NCI-H1417 treated with DMSO at 0.1 percent for 48 hours (cell line): Measurements from ENCODE around the gene S1PR4.
"Not testable (repeated sequence)": the region's sequence is repeated elsewhere in the genome, so short reads cannot be mapped to it uniquely, and the experiment has no call there.

Experiments
- DNase-seq: peaks from one replicate; lab custom pipeline; 2025; lab: John Stamatoyannopoulos, UW

S1PR4 gene

DNA sequence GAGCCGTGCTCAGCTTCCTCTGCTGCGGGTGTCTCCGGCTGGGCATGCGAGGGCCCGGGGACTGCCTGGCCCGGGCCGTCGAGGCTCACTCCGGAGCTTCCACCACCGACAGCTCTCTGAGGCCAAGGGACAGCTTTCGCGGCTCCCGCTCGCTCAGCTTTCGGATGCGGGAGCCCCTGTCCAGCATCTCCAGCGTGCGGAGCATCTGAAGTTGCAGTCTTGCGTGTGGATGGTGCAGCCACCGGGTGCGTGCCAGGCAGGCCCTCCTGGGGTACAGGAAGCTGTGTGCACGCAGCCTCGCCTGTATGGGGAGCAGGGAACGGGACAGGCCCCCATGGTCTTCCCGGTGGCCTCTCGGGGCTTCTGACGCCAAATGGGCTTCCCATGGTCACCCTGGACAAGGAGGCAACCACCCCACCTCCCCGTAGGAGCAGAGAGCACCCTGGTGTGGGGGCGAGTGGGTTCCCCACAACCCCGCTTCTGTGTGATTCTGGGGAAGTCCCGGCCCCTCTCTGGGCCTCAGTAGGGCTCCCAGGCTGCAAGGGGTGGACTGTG lies 1.2 kb downstream of the S1PR4 start:
- DNase-seq = no peak

DNA sequence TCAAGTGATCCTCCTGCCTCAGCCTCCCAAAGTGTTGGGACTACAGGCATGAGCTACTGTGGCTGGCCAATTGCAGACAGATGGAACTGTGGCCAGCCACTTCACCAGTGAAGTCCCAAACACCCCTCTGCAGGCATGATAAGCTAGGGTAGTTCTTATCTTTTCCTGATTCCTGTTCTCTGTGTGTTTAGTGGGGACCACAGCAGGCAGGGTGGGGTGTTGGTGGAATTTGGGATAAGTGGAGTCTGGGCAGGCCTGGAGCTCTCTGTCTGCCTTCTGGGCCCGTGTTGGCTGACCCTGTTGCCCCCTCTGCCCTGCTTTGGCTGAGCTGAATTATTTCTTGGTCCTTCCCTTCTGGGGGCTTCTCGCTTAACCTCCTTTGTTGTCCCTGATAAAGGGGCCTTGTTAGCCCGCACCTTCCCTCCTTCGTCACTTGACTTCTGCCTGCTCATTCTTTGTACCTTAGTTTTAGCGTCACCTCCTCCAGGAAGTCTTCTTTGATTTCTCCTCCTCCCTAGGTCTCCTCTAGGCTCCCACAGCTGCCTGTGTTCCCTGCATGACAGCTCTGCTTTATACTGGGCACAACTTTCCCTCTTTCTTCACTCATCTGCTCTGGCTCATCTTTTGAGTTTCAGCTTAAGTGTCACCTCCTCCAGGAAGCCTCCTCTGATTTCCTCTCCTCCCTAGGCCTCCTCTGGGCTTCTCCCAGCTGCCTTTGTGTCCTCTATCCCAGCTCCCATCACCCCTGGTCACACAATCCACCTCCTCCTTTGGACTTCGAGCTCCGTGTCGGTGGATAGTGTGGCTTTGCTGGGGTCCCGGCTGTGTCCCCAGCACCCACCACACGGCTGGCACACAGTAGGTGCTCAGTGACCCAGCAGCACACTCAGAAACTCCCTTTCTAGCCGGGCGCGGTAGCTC lies 5.4 kb downstream of the S1PR4 start:
- DNase-seq = no peak

DNA sequence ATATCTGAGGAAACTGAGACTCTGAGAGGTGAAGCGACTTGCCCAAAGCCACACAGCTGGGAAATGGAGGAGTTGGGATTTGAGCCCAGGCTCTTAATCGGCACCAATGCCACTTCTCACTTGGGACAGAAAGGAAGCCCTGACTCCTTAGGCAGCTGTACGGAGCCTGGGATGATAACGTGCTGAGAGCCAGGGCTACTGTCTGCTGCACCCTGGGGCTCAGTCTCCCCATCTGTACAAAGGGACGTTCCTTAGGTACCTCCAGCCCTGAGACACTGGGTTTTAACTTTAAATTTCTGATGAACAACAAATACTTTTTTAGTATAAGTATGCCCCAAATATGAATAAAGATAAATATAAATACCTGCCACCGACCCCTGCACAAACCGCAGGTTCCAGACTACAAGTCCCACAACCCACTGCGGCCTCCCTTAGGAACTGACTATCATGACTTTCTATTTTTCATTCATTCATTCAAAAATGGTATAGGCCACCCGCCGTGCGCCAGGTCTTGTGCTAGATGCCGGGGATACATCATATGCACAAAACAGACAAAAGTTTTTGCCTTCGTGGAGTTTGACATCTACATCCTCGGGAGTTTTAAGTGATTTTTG lies 6.4 kb downstream of the S1PR4 start:
- DNase-seq = no peak

DNA sequence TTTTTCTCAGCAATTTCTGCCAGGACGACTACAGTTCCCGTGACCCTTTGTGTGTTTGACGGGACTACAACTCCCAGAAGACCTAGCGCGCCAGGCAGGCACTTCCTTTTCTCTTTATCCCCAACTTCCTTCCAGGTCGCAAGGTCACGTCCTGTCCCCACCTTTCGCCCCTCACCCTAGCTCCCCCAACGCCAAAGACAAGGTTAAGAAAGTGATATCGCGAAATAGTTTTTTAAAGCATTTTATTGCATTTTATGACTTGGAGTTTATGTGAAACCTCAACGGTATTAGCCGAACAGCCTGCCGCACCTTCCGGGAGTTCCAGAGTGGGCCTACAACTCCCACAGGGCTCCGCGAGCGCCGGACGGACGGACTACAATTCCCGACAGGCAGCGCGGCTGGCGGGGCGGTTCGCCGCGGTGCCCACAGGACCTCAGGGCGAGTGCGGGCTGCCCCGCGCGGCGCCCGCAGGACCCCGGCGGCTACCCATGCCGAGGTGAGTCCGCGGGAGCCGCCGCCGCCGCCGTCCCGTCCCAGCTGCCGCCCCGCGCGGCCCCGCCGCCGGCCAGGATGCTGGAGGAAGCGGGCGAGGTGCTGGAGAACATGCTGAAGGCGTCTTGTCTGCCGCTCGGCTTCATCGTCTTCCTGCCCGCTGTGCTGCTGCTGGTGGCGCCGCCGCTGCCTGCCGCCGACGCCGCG lies 7.0 kb downstream of the S1PR4 start, which contains the start of gene NCLN:
Gene NCLN (plus strand): TSS at position 470 of the 699 bp plus-strand sequence. CDS start 101 bp downstream, at position 571.
- DNase-seq = peak; percentile 99

DNA sequence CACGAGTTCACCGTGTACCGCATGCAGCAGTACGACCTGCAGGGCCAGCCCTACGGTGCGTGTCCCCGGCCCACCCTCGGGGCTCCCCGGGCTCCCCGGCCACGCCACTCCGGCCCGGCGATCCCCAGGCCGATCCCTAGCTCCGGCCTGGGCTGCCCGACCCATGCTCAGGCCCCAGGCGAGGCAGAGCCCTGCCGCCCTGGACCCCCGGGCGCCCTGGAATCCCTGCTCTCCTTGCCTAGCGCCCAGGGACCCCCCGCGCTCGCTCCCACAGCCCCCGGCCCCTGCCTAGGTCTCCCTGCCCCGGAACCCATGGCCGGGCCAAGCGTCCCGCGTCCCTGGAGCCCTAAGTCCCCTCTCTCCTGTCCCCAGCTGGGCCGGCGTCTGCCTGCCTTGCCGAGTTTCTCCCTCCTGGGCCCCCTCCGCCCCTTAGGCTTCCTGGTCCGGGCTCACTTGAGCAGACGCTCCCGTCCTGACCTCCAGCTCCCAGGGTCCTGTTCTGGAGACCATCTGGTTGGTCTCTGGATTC lies 7.7 kb downstream of the S1PR4 start:
- DNase-seq = no peak

DNA sequence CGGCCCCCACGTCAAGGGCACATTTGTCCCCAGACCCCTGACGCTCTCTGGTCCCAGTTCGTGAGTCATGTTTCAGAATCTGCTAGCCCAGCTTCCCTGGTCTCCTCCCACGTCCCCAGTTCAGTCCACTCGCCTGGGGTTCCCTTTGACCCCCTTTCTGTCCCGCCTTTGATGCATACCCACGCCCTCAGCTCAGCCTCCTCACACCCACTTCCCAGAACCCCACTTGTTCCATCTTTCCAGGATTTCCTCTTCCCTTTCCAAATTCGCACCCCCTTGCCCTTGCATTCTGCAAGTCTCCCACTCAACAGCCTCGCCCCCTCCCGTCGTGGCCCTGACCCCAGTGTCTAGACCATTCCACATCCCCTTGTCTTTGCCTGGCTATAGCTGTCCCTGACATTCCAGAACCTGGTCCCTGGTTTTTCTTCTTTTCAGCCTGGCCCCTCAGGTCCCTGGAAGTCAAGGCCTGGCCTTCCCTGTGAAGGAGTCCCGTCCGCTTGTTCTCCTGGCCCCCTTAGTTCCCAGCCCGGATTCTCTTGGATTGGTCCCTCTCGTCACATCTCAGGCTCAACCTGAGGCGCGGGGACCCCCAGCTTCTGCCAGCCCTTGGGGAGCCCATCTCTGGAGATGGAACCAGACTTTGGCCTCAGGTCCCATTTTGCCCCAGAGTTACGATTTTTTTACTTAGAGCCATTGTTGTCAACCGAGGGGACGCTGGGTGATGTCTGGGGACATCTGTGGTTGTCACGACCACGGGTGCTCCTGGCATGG lies 8.5 kb downstream of the S1PR4 start:
- DNase-seq = no peak

DNA sequence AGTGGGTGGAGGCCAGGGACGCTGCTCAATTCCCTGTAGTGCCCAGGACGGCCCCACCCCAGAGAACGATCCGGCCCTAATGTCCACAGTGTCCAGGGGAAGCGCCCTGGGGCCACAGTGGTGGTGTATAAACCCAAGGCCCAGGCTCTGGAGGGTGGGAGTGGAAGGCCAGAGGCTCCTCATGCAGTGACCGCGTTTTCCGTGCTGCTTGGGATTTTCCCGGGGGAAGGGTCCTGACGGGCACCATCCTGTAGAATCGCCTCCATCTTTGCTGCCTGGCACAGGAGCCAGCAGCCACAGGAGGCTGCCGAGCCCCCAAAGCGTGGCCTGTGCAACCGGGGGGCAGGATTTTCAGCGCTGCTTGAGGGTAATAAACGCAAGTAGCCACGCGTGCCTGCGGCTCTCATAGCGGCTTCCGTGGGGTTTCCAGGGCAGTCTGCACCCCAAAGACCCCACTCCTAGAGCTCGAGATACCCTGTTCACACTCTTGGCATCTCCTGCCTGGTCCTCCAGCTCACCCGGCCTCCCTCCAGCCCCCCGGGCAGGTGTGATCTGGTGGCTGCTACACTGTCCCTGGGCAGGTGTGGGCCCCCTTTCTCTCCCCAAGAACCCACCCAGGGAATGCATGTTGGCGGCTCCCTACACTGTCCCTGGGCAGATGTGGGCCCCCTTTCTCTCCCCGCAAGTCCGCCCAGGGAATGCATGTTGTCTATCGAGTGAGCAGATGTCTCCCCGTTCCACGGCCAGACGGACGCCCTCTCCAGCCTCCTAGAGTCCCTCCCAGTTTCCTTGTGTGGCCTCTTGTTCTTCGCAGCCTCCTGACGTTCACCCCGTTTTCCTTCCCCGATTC lies 9.3 kb downstream of the S1PR4 start:
- DNase-seq = no peak

DNA sequence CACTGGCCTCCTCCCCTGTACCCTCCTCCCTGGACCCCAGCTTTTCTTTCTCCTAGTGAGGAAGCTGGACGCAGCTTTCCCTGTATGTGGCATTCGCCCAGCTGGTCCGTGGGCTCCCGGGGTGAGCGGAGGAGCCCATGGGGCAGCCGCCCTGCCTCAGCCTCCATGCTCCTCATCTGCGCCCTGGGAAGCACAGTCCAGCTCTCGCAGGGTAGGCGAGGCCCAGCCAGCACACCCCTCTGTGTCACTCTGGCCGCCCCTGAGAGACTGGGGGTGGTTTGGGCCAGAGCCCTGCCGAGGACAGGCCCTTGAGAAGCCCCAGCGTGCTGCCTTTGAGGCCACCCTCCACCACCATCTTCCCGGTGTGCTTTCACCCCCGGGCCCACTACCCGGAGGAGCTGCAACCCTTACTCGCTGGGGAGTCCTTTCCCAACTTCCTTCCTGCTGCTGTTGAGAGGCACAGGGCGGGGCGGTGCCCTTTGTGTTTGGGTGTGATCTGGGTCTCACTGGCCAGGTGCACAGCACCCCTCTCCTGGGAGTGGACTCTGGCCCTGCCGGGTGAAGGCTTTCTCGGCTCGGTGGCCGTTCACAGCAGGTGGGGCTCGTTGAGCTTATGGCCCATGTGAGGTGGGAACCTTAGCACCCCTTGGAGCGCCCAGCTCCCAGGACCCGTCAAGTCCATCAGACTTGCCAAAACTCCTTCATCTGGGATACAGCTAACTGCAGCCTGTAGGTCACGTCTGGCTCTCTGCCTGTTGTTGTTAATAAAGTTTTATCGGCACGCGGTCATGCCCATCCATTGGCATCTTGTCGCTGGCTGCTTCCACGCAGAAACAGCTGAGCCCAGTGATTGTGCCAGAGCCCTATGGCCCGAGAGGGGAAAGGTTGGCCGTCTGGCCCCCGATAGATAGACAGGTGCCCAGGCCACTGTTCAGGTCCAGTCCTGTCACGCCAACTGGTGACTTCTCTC lies 10.3 kb downstream of the S1PR4 start:
- no peak for DNase-seq

DNA sequence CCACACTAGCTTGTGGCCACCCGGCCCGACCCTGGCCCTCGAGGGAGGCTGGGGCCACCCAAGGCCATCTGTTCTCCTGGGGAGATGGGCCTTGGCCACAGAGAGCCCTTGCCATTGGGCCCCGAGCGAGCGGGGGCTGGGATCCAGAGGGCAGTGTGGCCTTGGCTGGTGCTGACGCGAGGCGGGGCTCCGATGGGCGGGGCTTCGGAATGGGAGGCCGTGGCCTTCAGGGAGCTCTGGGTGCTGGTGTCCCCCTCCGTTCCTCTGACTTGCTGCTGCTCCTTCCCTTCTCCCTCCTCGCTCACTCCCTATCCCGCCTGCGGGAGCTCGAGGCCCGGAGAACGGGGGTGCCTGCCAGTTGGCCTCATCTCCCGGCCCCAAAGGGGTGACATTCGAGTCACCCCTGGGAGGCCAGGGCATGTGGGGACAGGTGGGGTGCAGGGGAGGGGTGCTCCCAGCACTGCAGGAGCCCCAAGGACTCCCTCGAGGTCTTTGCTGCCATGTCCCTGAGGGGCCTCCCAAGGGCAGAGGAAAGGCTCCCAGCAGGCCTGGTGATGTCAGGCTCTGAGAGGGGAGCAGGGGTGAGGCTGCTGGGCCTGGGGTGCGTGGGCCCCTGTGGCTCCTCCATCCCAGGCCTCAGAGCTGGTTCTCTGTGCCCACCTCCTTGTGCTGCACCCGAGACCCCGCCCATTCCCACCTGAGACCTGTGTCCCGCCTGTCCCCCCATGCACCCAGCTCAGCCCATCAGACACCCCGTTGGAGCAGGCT lies 11.3 kb downstream of the S1PR4 start:
- DNase-seq = no peak

DNA sequence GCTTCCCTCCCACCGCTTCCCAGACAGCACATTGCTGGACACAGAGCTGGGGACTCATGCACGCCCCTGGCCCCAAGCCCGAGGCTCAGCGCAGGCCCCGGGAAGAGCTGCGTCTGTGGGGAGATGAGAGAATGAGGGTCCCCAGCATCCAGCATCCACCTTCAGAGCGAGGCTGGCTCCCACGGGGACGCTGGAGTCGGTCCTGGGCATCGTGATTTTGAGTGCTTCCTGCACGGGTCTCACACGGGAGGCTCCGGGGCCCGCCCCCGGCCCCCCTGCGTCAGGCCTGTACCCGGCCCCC lies 11.9 kb downstream of the S1PR4 start:
- DNase-seq = no peak

DNA sequence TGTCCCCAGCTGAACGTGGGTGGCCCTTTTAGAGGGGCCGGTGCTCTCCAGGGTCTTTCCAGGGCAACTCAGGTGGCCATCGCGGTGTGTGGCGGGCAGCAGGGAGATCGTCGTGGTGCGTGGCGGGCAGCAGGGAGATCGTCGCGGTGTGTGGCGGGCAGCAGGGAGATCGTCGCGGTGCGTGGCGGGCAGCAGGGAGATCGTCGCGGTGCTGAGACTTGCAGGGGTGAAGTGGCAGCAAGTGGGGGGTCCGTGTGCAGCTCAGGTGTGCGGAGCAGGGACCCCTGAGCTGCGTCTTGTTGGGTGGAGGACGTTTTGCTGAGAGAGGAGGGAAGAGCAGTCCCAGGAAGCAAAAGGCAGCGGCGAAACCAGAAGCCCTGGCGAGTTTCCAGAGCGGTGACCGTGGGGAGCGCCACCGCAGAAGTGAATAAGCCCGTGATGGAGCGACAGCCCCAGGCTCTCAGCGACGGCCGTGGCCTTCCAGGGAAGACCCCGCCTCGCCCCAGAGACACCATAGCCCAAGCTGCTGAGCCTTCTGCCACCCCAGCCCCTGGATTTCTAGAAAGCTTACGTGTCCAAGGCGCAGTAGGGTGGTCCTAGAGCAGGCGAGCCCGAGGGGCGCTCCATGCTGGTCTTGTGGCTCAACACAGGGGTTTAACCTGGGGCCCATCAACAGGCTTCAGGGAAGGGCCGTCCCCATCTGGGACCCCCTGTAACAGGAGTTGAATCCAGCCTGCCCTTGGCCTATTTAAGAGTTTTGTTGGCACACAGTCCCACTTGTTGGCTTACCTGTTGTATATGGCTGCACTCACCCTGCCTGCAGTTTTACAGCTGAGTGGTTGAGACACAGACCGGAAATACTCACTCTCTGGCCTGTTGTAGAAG lies 12.6 kb downstream of the S1PR4 start:
- no peak for DNase-seq

DNA sequence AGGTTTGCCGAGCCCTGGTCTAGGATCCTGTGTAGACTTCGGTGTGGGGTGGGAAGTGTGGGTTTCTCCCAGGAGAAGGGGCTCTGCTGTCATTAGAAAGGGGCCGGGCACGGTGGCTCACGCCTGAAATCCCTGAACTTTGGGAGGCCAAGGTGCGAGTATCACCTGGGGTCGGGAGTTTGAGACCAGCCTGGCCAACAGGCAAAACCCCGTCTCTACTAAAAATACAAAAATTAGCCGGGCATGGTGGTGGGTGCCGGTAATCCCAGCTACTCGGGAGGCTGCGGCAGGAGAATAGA lies 13.2 kb downstream of the S1PR4 start:
- not testable (repeated sequence) for DNase-seq

DNA sequence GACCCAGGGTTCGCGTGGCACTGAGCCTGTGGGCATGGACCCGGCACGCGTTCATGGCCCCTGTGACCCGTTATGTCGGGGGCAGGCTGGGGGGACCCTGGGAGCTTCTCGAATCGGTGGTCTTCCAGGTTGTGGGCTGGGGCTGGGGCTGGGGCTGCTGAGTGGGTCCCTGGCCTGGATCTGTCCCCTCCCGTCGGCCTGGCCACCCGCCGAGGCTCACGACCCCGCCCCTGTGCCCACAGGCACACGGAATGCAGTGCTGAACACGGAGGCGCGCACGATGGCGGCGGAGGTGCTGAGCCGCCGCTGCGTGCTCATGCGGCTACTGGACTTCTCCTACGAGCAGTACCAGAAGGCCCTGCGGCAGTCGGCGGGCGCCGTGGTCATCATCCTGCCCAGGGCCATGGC lies 13.7 kb downstream of the S1PR4 start:
- no peak for DNase-seq

DNA sequence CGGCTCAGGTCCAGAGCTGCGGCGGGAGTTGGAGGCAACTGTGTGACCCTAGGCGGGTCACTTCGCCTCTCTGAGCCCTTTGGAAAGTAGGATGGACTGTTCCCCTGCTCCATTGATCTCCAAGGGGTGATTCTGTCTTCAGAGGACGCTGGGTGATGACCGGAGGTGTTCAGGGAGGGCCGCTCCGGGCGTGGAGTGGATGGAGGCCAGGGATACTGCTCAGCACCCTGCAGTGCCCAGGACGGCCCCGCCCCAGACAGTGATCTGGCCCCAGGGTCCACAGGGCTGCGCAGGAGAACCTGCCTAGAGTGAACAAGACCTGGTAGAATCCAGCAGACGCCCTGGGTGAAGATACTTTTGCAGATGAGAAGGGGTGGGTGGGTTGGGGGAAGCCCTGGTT lies 14.1 kb downstream of the S1PR4 start:
- no peak for DNase-seq

DNA sequence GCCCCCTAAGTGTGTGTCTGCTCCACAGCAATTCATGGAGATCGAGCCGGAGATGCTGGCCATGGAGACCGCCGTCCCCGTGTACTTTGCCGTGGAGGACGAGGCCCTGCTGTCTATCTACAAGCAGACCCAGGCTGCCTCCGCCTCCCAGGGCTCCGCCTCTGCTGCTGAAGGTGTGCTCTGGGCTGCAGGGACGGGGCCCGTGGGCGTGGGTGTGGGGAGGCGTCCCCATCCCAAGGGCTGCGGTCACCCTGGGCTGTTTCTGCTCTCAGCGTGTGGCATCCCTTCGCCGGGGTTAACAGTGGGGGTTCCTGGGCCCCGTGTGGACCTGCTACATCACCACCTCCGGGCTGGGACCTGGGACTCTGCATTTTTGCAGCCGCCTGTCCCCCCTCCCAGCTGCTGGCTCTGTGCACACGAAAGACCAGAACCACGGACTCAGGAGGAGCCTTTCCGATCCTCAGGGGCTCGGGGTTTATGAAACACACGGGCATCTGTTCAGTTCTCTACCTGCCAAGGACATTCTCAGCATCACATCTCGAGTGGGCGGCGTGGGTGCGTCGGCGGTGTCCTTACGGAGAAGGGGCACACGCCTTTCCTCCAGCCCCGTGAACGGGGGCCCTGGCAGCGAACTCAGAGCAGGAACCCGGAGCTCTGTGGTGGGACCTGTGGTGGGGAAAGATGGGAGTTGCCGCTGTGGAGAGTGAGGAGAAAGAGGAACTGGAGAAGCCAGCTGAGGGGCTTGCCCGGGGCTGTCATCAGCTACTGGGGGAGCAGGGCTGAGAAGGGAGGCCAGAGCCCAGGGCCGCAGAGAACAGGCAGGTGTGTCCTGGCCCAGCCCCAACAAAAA lies 14.9 kb downstream of the S1PR4 start:
- no peak for DNase-seq

DNA sequence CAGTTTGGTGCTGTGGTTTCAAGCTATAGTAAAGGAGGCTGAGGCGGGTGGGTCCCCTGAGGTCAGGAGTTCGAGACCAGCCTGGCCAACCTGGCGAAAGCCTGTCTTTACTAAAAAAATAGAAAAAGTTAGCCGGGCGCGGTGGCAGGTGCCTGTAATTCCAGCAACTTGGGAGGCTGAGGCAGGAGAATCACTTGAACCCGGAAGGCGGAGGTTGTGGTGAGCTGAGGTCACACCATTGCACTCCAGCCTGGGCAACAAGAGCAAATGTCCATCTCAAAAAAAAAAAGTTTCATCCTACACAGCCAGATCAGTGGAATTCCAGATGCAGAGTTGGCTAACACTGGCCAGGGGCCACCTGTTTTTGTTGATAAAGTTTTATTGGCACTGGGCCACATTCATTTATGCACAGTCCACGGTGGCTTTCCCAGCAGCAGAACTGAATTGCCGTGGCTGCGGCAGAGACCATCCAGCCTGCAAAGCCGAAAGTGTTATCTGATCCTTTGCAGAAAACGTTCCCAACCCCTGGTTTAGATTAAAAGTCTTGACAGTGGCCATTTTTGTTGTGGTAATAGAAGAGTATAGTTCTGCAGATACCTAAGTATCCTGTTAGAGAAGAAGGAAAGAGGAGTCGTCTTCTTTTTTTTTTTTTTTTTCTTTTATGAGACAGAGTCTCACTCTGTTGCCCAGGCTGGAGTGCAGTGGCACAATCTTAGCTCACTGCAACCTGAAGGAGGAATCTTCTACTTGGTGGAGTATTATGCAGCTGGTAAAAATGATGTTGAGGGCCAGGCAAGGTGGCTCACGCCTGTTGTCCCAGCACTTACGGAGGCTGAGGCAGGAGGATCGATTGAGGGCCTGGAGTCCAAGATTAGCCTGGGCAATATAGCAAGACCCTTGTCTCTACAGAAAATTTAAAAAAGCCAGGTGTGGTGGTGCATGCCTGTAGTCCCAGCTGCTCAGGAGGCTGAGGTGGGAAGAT lies 15.8 kb downstream of the S1PR4 start:
- DNase-seq = no peak
